ENCODE results near the gene ZNF732. TPM values are rescaled to one million over a fixed set of nuclear protein-coding genes. Genes with fewer than 3 reads are reported as not detected.

Gene ZNF732
- total and polyA plus RNA-seq, 2 experiments from 2014 or later, result 6.0 to 49.2 TPM

- TF ChIP-seq REST (IDR thresholded peaks at IDR 0.05; ENCODE audit: unreplicated experiment) (no peak), STAT1 (IDR thresholded peaks at IDR 0.05; ENCODE audit: unreplicated experiment) (no peak), EZH2phosphoT487 (IDR thresholded peaks at IDR 0.05; ENCODE audit: unreplicated experiment) (no peak)
These were observed 33.5 kb upstream of the ZNF732 start (continued) for GRCh38 chr4:338759-339097.

- DNase-seq (ENCODE audit: low spot score), result no peak
- Histone ChIP-seq H2AFZ (no peak overlapping the region), H3K79me2 (replicated peaks; ENCODE audit: insufficient read depth) (peaks cover 52% of the 10 kb centered on the region)
These were observed 32.9 kb upstream of the ZNF732 start for GRCh38 chr4:337932-338758.

More at GRCh38 chr4:337932-338758, 32.9 kb upstream of the ZNF732 start:
- no peak overlapping the region for H3K27ac ChIP-seq (ENCODE audit: low read depth)
- H3K9me2 ChIP-seq (ENCODE audit: insufficient read depth), result no peaks in the 10 kb centered on the region
- peak overlapping the region; percentile 96 for H3K27ac Mint-ChIP-seq
- peaks cover 40% of the 10 kb centered on the region for H3K36me3 Mint-ChIP-seq (ENCODE audit: low read depth)
- H3K4me3 Mint-ChIP-seq, result peak overlapping the region; percentile 97
- peak overlapping the region; percentile 97 for H3K4me2 ChIP-seq
- H3K4me1 Mint-ChIP-seq, result peaks cover 28% of the 10 kb centered on the region
- H3K27me3 ChIP-seq (ENCODE audit: insufficient read depth), result peaks cover 27% of the 10 kb centered on the region
- no peak for TF ChIP-seq EZH2 (IDR thresholded peaks at IDR 0.05; ENCODE audit: low read depth, unreplicated experiment)
- TF ChIP-seq CTCF (conservative IDR thresholded peaks at IDR 0.05; ENCODE audit: low read depth in 2 of 2), result no peak
- TF ChIP-seq ZNF114 (CRISPR knock-in tag; IDR thresholded peaks at IDR 0.05), result no peak
- TF ChIP-seq ZNF331 (CRISPR knock-in tag; IDR thresholded peaks at IDR 0.05; ENCODE audit: low read depth), result no peak
- TF ChIP-seq STAT1 (IDR thresholded peaks at IDR 0.05; ENCODE audit: unreplicated experiment), result no peak
- H4K20me1 ChIP-seq (replicated peaks; ENCODE audit: insufficient read depth), result peaks cover 48% of the 10 kb centered on the region
- H3F3A ChIP-seq (replicated peaks; ENCODE audit: low read depth), result peaks cover 4% of the 10 kb centered on the region; the same call in 1 of the 2 replicates
- H3K36me3 ChIP-seq (ENCODE audit: insufficient read depth), result no peaks in the 10 kb centered on the region
- H3K4me1 ChIP-seq (ENCODE audit: insufficient read depth), result peaks cover 10% of the 10 kb centered on the region
- ATAC-seq, result peak; percentile 21
- peaks cover 29% of the 10 kb centered on the region for H3K27me3 Mint-ChIP-seq (ENCODE audit: insufficient read depth, low read depth, poor library complexity)
- H3K4me3 ChIP-seq, result peak overlapping the region; percentile 96
- no peaks in the 10 kb centered on the region; the same call in 1 of the 3 replicates for H3K9me3 Mint-ChIP-seq
